HG02759 (cell line): ENCODE data around the gene SP5.
"Not testable (repeated sequence)": the region's sequence is repeated elsewhere in the genome, so short reads cannot be mapped to it uniquely, and the experiment has no call there.

ENCODE experiments used
- ATAC-seq: cut with Tn5 transposase; IDR thresholded peaks from one replicate; pipeline ENCODE4 v1.9.1; 2021; ENCODE audit warnings: mild to moderate bottlenecking, moderate library complexity; ENCODE audit not compliant: unreplicated experiment

Gene SP5

DNA sequence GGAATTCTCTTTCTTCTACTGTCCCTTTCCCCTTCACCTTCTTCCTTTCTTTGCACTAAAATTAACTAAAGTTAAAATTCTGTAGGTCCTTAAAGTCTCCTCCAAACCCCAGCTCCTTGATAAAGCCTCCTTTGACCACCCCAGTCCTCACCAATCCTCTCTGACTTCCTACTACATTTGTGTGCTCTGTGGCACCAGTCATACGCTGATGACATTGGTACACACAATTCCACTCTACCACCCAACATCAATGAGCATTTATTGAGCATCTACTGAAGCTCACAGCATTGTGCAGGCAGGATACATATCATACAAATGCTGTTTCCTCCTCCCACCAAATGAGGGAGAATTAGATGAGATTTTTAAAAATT is 4.5 kb upstream of the SP5 start:
- no peak for ATAC-seq

DNA sequence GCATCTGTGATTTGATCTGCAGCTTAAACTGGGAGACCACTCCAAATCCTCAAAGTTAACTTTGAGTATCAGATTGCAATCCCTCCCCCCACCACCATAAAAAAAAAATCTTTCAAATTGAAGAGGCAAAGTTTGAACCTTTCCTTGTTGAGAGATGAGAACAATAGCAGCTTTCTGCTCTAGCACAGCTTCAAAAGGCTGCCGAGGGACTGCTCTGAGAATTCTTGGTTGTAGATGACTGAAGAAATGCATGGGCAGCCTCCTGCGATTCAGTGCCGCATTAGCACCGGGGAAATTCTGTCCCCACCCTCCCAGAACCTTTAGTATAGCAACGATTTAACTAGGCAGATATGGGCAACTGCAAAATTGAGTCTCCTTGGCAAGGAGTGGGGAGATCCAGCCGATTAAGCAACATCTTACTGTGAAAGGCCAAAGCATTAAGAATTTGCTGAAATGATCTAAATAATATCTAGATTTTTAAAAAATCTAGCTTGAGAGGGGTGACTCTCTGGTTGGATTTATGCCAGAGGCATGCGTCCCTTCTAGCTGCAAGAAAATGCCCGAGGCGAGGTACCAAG is 3.9 kb upstream of the SP5 start:
- ATAC-seq: no peak

DNA sequence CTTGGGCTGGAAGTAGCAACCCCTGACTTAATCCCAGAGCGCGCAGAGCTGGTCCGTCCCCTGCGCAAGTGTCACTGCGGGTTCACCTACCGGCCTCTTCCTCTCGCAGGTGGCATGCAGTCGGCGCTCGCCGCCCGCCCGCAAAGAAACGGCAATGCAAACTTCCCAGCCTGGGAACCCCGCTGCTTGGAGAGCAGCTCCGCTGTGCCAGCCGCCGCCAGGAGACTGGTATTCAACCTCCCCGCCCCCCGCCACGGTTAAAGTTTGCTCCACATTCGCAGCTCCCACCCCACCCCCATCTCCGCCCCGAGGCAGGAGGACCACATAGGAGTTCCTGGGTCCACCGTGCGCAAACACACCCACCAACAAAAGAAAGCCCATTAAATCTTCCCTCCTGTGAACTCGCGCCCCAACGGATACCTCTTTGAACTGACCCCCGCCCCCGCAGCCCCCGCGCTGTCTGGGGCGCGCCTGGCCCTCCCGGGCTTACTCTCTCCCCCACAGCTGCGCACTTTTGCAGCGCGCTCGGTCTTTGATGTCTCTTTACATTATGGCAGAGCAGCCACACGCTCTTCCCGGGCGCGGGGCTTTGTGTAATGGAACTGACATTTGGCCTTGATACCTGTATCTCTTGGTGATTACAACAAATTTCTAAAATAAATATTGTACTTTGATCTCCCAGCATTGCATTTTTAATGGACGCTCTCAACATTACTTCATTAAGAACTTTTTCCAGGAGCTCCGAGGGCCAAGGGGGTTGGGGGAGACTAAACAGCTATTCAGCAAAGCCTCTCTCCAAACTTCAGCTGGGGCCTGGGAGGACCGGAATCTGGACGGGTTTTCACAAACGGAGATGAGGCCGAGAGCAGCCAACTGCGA is 3.1 kb upstream of the SP5 start:
- ATAC-seq: no peak

DNA sequence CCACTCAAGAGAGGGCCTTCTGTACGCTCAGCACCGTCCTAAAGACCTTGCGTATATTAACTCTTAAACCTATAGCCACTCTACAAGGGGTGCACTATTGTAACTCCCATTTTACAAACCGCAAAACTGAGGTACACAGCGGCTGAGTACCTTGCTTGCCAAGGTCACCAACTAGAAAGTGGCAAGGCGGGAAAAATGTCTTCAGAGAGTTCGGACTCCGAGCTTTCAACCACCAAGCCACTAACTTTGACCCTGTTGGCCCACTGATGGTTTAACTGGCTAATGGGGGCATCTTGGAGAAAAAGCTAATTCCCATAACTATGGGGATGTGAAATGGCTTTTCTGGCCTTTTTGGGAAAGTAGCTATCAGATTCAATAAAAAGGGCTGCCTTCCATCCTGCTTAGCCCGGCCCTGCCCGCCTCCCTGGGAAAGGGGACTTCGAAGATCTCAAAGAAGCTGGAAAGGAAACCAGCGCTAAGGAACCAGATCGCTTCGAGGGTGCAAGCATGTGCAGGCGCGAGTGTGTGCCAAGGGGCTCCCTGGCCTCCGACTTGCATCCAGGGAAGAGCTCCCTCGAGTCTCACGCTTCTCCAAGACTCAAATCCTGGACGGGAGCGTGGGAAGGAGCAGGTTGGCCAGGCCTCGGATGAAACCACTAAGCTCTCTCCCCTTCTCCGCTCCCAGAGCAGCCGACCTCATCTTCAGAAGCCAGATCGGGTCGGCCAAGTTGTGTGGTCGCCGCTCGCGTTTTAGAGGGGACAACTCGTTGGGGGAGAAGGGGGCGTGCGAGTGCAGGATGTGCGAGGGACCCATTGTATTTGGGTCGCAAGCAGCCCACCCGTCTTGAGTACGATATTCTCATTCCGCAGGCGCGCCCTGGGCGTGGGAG is 2.2 kb upstream of the SP5 start:
- no peak for ATAC-seq

DNA sequence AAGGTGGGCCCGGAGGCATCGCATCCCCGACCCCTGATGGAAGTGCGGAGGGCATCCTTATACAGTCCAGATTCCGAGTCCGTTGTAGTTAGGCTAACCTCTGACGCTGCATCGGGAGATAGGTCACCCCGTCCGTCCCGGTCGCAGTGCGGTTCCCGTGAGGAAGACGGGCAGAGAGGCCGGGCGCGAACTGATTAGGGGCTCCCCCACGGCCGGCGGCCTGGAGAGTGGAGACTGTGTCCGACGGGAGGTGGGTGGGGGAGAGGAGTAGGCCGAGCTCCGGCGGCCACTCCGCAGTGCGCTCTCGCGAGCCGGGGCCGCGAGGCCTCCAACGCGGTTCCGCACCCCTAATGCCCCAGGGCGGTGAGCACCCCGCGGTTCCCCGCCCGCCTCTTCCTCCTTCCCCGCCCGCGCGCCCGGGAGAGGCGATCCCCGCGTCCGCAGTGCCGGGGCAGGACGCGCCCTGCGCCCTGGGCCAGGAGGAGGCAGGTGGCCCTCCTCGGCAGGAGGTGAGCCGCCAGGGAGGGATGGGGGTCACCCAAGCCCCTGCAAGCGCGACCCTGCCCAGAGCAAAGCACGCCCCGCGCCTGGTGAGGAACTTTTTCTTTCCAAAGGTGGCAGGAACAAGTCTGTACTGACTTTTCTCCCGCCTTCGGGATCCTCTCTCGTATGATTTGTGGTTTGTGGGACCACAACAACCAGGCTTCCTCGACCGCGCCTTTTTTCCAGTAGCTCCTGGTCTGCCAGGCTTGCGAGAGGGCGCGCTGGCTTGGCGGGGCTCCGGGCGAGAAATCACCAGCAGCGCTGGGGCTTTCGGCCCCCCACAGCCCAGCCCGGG is 1.4 kb upstream of the SP5 start:
- no peak for ATAC-seq

DNA sequence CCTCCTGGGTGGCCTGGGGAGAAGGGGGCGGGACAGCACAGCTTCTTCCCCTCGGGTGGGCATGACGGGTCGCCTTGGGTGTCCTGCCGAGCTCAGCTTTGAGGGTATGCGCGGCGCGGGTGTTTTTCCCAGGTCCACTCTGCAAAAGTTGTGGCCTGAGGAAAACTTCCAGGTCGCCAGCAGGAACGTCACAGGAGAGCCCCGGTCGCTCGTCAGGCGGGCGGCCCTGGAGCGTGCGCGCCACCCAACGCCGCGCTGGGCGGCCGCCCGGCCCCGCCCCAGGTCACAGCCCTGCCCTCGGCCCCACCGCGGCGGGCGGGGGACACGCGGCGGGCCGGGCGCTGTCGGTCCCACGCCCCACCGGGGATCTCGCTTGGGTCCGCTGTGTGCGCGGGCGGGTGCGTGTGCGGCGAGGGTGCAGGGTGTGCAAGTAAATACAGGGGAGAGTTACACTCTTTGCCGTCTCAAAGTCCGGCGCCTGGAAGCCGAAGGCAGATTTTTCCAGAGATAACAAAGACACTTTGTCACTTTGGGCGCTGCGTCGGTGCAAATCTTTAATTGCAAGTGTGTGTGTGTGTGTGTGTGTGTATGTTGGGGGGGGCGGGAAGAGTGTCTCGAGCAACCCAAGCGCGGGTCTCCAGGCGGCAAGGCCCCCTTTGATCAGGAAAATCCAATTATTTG is 616 bp upstream of the SP5 start:
- ATAC-seq: no peak

DNA sequence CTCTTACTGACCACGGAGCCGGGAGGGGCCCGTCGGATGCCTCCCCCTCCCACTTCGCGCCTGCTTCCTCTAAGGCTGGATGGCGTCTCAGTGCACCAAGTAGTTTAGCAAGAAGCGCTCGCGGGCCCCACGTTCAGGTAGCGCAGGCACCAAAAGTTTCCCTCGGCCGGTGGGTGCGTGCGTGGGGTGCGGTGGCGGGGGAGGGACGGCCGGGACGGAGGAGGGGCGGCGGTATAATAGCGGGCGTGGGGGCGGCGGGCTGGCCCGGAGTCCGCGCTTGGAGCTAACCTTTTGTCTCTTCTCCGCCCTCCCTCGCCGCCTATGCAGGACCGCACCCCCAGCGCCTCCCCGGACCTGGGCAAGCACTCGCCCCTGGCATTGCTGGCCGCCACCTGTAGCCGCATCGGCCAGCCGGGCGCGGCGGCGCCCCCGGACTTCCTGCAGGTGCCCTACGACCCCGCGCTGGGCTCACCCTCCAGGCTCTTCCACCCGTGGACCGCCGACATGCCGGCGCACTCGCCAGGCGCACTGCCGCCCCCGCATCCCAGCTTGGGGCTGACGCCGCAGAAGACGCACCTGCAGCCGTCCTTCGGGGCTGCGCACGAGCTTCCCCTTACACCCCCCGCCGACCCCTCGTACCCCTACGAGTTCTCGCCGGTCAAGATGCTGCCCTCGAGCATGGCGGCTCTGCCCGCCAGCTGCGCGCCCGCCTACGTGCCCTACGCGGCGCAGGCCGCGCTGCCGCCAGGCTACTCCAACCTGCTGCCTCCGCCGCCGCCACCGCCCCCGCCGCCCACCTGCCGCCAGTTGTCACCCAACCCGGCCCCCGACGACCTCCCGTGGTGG is 1.0 kb downstream of the SP5 start:
- ATAC-seq: no peak

DNA sequence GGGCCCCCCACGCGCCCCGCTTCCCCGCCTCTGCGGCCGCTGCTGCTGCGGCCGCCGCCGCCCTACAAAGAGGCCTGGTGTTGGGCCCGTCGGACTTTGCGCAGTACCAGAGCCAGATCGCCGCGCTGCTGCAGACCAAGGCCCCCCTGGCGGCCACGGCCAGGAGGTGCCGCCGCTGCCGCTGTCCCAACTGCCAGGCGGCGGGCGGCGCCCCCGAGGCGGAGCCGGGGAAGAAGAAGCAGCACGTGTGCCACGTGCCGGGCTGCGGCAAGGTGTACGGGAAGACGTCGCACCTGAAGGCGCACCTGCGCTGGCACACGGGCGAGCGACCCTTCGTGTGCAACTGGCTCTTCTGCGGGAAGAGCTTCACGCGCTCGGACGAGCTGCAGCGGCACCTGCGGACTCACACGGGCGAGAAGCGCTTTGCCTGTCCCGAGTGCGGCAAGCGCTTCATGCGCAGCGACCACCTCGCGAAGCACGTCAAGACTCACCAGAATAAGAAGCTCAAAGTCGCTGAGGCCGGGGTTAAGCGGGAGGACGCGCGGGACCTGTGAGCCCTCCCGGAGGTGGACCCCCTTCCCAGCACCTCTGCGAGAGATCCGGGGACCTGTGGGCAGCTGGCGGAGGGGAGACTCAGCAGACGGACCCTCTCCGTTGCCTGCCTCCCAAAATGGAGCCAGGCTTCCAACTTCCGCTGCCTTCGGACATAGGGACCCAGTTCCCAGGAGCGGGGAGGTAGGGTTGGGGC is 1.9 kb downstream of the SP5 start:
- ATAC-seq: peak; percentile 49

DNA sequence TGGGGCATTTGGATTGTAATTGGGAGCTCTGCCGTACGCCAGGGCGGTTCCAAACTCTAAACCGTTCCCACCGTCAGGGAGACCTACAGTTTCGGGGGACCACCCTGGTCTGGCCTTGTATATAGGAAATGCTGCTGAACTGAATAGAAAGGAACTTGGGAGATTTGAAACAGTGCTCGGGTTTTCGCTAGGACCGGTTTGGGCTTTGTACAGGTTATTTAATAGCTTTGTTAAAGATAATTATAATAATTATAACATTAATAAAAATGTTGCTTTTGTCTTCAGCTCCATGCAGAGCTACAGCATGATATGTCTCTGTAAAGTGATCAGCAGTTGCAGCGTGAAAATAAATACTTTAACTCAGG is 2.4 kb downstream of the SP5 start:
- no peak for ATAC-seq

DNA sequence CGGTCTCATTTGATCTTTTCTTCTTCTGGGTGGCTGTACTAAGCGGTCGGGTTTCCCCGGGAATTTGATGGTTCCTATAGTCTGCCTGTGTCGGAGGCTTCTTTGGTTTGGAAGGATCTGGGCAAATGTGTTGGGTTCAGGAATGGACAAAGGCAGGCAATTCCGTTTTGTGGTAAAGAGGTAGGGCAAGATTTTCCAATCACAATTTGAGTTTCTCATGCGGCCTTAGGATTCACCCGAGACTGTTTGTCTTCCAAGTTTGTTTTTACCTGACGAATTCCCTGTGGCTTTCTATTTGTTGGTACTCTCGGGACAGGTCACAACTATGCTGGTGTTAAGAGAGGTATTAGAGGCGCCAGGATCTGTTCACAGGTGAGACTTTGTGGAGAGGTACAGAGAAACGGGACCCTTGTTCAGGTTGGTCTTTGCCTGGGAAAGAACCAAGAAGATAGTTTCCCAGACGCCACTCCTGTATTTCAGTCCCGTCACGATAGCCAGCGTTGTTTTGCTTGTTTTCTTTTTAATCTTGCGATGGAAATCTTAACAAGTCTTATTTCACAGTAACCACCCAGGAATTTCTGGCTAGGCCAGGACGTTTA is 3.0 kb downstream of the SP5 start:
- ATAC-seq: no peak

DNA sequence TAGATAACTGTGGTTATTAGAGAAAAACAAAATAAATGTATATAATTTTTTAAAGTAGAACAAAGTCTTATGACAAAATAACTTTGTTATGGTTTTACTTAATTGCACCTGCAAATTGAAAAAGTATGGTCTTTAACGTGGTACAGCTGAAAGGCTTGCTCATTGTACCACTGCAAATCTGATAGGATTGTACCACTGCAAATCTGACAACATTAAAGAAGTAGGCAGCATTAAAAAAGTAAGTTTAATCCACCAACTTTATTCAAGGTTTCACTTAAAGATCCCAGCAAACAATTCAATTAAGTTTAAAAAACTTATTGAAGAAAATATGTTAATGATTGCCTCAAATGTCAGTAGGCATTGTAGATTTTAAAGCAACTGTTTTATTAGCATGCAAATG is 4.7 kb downstream of the SP5 start:
- no peak for ATAC-seq

DNA sequence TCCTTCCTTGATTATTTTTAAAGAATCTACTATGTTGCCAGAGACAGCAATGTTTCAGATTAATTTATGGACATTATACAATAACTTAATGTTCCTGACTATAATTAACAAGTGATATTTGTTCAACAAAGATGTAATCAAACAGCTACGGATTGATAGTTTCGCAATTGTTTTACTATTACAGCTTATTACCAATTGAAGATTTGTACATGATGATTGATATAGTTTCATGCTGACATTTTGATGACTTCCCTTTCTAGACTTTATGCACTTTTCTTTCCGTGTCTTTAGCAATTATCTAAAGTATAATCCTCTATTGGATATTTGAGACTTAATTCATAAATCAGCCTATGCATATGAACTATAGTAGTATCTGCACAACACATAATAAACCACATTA is 6.5 kb downstream of the SP5 start:
- no peak for ATAC-seq

DNA sequence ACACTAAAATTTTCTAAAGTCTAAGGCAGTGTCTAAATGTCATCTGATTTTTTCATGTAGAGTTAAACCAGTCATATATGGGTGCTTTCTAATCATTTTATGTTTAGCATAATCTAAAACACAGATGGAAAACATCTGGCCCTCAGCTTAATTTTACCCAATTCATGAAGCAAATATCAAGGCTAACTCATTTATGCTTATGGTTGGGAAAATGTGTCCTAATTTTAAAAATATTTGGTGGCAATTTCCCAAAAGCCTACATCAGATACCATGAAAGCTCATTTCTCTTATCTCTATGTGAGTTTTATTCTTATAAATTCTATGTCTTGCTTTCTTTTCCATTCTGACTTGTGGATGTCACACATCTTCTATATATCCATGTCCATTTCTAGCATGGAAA is 7.2 kb downstream of the SP5 start:
- no peak for ATAC-seq

DNA sequence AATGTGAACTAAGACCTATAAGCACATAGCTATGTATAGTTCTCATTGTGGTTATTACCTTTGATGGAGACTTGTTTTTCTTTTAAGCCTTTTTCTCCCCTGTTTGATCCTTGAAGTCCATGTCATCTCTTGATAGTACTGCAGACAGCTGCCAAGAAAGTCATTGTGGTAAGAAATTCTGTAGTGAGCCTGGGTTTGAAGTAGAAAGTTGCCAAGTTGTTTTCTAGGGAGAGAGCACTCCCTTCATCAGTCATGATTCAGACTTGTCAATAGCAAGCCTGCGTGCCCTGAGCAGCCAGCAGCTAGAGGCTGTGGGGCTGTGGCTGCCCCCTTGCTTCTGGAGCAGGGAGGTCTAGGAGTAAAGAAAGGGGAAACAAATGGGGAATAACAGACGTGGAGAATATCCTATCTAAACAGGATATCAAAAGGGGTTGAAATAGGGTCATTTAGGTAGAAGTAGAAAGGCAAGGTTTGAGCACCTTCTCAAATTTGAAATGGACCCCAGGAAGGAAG is 8.4 kb downstream of the SP5 start:
- ATAC-seq: no peak

DNA sequence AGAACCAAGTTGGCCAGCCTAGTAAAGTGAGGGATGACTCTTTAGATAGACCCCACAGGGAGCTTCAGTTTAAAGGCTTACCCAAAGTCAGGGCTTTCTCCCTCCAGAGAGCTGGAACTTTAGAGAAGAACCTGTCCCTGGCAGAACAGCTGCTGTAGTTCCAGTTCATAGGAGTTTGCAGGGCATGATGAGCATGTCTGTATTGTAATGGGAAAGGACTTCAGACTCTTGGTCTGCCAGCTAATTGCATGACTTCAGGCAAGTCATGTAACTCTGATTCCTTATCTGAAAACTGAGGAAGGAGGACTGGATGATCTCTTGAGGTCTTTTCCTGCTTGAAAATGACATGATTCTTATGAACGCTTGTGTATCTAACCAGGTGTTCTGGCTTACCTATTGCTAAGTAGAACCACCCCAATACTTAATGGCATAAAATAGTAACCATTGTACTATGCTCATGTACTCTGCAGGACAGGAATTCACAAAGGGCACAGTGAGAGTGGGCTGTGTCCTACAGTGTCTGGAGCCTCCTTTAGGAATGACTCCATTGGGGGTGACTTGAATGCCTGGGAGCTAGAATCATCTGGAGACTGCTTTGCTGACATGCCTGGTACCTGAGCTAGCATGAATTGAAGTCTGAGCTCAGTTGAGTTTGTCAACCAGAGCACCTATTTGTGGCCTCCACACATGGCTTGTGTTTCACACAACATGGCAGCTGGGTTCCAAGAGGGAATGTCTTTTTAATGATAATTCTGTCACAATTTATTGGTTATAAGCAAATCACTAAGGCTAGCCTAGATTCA is 18.9 kb downstream of the SP5 start:
- ATAC-seq: no peak

DNA sequence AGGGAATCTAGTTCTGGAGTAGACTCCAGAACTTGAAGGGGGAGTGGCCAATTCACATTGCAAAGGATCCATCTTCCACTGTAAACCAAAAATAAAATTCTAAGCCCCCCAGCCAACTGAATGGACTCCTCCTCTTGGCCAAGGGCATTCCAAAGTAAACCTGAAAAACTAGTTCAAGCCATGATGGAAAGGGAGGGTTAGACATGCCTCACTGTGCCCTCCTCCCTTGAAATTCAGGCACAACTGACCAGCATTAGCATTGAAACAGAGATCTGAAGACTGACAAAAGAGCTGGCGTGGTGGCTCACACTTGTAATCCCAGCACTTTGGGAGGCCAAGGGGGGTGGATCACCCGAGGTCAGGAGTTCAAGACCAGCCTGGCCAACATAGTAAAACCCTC is 19.5 kb downstream of the SP5 start:
- ATAC-seq: not testable (repeated sequence)

DNA sequence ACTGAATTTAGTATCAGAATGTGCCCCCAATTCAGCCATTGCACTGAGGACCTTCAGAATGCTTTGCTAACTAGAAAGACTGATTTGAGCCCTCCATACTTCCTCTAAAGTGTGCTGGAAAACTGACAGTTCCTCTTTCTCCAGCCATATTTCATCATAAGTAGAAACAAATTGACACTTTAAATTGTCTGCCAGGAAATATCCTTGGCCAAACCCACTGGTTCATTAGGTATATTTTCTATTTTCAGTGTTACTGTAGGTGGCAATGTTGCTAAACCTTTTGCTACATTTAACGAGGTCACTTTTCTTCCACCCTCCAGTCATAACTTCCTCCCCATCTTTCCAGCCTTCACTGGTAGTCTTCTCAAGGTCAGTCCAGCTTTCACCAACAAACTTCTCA is 21.5 kb downstream of the SP5 start:
- no peak for ATAC-seq
